ENCODE measurements around the gene HMG20B.

HMG20B gene

DNA sequence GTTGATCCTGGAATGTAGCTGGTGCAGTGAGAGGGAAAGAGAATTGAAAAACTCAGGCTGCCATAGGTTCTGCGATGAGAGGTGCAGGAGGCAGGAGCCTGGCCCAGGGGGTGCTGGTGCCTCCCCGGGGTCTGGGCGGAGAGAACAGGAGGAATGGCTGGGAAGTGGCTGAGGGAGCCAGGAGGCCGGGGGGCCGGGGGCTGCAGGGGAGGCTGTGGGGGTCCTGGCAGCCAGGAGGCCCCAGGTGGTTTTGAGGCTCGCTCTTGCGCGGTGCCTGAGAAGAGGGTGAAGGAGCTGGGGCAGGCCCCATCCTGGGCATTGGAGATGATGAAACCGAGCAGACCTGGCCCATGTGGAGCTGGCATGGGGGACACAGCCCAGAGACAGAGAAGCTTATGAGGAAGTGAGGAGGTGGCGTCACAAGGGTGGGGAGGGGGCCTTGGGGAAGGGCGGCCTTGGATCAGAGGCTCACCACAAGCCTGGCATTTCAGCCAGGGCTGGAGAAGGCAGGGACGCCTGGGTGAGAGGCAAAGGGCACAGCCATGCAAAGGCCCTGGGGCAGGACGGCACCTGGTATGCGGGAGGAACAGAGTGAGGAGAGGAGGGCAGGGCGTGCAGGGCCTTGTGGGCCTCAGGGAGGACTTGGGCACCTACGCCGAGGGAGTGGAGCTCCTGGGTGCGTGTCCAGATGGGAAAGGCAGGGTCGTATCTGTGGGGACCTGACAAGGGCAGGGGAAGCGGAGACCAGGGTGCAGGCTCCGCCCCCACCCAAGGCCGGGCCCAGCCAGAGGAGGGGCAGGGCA lies 35.1 kb upstream of the HMG20B start:
- no peak for DNase-seq

DNA sequence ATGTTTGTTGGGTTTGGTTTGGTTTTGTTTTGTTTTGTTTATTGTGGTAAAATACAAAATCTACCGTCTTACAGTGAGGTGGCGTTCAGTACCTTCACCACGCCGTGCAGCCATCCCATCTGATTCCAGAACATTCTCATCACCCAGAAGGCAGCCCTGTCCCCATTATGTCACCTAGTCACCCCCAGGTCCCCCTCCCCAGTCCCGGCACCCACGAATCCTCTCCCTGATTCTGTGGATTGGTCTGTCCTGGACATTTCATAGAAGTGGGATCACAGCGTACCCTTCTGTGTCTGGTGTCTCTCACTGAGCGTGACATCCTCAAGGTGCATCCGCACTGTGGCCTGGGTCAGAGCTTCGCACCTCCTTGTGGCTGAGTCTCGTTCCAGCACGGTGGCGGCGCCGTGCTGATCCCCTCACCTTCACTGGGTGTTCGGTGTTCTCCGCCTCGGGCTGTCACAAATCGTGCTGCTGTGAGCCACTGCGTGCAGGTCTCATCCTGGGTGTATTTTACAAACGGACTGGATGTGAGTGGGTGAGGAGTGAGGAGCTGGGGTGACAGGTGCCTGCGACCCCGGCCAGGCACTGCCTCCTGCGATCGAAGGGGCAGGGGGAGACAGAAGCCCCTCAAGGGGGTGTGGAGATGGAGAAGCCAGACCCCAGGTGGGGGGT lies 34.4 kb upstream of the HMG20B start:
- no peak for DNase-seq

DNA sequence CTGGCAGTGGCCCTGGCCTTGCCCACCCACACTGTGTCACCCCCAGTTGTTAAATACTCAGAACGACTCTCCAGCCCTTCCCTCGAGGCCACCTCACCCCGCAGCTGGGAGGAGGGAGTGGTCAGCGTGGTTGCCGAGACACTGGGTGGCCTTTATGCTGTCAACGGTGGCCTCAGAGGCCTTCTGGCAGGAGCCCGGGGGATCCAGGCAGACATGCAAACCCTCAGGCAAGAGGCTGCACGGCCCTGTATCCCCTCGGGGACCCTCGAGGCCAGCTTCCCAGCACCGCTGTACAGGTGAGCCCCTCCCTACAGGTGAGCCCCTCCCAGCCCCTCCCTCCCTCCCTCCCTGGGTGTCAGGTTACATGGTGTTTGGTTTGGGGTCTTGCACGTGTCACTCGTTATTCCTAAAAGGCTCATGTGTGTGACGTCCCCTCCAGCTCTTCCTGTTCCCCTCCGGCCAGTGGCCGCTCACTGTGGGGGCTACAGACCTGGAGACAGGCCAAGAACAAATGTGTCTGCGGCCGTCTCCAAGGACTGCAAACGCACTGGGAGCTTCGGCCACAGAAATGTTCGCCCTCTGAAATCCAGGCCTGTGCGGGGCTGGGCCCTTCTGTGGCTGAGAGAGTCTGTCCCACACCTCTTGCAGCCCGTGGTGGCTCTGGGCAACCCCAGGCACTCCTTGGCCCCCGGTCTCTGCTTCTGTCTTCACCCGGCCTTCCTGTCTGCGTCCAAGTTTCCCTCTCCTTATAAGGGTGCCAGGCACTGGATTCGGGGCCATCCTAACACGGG lies 33.6 kb upstream of the HMG20B start, which contains the start of gene TEKTIP1:
Gene TEKTIP1 (plus strand): TSS at position 210 of the 791 bp plus-strand sequence. CDS start 4 bp downstream, at position 214.
- DNase-seq: no peak

DNA sequence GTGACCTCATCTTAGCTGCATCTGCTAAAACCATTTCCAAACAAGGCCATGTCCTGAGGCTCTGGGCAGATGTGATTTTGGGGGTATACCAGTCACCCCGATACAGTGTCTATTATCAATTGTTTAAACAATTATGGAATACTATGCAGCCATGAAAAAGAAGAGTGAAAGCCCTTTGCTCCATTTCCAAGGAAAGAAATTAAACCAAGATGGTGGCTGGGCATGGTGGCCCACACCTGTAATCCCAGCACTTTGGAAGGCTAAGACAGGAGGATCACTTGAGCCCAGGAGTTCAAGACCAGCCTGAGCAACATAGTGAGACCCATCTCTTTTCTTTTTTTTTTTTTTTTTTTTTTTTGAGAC lies 33.0 kb upstream of the HMG20B start:
- no peak for DNase-seq

DNA sequence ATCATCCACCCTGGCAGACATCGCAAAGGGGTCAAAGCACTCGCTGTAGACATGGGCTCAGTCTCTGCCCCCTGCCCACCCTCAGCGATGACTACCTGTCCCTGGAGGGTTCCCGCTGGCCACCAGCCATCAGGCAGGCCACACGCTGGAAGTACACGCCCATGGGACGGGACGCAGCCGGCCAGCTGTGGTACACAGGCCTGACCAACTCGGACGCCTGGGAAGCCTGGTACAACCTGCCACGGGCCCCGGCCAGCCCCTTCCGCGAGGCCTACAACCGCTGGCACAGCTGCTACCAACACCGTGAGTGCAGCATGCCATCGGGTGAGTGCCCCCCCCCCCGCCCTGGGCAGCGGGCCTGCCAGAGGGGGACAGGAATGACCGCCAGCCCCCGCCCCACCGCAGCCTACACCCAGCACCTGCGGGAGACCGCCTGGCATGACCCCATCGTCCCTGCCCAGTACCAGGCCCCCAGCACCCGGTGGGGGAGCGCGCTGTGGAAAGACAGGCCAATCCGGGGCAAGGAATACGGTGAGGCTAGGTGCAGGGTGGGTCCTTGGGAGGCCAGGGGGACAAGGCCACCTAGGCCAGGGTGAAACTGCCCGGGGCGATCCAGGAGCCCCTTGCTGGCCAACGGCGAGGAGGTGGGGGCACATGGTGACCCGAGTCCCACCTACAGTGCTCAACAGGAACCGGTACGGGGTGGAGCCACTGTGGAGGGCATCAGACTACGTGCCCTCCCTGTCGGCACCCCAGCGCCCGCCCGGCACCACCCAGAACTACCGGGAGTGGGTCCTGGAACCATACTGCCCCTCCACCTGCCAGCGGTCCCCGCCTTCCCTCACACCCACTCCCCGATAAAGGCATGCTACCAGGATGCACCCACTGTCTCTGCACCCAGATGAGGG lies 29.3 kb upstream of the HMG20B start:
- no peak for DNase-seq

DNA sequence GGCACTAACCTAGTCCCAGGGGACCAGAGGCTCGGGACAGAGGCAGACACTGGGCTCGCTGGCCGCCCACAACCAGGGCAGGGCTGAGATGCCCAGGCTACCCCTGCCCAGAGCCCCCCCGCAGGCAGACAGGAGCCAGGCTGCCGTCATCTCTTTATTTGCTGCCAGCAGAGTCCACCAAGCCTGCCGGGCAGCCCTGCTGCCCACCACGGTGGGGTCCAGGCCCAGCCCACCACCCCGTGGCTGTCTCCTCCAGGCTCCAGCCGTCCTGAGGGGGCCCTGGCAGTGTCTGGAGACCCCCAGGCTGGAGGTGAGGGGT lies 28.7 kb upstream of the HMG20B start:
- DNase-seq: no peak

DNA sequence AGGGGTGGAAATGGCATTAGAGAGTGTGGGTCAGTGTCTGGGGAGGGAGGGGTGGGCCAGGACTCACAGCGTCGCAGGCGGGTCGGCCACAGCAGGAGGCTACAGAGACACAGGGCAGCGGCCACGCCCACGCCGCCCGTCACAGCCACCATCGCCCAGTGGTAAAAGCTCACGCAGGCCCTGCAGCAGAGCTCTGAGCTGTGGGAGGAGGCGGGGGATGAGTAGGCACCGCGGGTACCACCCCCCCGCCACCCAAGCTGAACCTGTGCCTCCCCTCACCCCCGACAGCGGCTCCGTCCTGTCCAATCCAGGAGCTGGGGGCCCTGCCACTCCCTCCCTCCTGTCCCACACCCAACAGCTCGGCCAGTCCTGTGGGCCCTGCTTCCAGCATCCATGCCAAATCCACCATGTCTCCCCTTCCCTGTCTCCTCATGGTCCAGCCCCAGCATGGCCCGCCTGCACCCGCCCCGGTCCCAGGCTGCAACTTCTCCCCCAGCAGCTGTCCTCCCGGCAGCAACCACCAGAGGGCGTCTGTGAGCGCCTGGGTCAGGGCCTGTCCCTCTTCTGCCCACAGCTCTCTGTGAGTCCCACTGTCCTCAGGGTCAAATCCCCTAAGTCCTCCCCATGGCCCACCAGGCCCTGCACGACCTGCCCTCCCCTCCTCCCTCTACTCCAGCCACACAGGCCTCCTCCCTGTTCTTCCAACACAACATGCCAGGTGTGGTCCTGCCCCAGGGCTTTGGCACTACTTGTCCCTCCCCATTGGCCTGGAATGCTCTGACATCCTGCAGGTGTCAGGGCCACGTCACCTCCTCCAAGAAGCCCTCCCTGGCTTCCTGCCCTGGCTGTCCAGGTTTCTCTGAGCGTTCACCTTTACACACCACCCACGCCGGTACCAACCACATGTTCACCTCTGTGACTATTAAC lies 27.7 kb upstream of the HMG20B start:
- no peak for DNase-seq

DNA sequence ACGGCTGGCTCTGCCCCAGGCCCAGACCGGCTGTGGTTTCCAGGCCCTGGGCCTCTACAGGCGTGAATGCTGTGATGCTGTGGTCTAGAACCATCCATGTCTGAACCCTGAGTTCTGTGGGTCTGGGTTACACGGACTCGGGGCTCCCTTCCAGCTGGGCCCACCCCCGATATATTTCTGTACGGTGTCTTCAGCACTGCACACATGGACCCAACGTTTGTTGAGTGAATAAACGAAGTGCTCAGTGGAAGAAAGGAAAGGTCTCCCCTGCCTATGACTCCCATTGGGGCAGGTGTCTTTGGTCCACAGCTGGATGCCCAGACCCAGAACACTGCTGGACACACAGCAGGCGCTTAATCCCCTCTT lies 27.1 kb upstream of the HMG20B start:
- DNase-seq: no peak

DNA sequence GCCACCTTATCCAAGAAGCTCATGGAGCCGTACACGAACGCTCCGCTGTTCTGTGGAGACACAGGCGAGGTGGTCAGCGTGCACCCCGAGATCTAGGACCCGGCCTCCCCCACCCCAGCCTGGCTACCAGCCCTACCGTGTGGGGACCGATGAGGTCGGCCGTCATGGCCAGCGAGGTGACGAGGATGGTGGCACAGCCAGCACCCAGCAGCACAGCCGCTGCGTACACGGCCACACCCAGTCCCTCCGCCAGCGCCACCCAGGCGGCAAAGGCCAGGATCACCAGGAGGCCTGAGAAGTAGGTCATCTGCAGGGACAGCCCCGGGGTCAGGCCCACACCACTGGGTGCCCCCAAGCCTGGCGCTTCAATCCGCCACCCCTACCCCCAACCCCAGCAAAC lies 26.6 kb upstream of the HMG20B start:
- DNase-seq: no peak

DNA sequence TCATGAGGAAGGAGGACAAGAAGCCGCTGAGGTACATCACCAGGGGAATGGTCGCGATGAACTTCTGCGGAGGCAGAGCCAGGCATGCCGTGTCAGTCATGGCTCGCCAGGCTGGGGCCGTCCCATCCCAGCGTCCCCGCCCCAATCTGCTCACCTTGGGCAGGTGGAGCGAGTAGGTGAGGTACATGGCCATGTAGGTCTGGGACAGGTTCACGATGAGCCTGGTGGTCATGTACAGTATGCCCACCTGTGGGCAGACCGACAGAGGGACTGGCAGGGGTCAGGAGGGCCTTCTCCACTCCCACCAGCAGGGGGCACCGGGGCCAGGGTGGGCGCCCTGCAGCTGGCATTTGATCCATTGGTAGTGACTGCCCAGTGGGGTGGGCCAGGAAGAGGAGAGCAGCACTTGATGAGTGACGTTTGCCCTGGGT lies 25.4 kb upstream of the HMG20B start:
- no peak for DNase-seq

DNA sequence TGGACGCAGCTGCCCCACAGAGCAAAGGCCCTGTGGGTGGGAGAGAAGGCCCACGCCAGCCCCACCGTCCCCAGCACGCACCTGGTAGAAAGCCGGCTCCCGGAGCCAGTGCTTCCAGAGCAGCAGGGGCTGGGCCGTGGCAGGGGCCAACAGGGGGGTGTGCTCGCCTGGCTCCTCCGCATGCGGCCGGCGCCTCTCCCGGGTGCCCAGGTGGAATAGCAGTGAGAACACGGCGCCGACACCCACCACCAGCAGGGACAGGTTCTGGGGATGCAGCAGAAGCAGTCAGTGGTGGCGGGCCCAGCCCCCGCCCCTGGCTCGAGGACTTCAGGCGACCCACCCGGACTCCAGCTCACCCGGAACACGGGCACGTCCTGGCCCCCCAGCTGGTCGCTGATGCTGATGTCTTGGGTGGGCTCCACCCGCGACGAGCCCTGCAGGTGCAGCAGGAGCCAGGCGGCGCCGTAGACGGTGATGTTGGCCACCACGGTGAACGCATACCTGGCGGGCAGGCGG lies 24.9 kb upstream of the HMG20B start:
- DNase-seq: no peak

DNA sequence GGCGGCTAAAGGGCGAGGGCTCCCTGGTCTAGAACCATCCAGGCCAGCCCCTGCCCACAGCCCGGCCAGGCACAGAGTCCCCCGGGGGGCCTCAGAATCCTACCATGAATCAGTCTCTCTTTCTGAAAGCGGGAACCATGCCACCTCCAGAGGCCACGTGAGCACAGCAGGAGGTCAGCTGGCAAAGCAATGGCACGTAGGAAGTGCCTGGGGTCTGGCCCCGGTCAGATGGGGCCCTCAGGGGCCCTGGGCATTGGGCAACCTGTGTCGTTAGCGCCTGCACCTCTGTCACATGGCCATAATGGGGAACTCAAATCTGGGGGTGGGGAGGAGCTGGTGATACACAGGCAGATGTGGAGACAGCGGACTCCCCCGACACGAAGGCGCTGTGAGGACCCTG lies 24.1 kb upstream of the HMG20B start:
- no peak for DNase-seq

DNA sequence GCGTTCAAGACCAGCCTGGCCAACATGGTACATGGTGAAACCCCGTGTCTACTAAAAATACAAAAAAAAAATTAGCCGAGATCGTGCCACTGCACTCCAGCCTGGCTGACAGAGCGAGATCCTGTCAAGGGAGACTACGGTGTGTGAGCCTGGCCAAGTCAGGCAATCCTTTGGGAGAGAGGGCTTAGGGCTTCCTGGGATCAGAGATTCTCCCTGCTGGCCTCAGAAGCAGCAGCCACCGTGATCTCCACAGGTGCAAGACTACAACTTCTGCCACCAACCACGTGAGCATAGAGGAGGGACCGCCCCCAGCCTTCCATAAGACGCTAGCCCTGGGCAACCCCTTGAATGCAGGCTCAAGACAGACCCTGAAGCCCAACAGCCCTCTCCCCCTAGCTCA lies 22.9 kb upstream of the HMG20B start:
- no peak for DNase-seq

DNA sequence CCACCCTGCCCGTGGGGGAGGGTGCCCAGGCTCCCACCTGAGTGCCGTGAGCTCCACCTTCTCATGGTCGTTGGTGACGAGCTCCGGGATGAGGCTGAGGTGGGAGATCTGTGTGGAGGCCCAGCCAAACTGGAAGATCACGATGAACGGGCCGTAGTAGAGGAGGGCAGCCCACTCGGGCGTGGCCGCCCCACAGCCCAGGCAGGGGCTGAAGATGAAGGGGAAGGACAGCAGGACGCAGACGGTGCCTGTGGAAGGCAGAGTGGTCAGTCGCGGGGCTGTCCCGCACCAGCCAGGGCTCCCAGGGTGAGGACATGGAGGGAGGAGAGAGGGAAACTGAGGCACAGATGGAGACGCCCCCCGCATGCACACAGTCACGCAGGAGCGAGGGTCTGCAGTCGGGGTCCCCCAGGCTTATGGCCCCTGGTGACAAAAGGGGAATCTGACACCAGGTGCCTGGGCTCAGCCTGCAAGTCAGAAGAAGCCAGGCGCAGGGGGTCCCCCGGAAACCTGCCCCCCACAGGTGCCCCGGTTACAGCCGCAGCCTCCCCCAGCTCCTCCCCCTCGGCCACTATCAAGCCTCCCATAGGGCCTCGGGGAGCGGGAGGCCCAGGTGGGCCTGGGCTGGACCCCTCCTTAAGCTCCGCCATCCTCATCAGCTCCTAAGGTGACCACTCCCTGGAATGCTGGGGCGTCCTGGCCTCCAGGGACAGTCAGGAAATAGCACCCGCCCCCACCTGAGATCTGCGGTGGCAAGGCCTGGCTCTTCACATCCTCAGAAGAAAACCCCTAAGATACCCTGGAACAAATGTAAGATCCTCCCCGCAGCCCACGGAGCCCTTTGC lies 21.6 kb upstream of the HMG20B start:
- DNase-seq: no peak

DNA sequence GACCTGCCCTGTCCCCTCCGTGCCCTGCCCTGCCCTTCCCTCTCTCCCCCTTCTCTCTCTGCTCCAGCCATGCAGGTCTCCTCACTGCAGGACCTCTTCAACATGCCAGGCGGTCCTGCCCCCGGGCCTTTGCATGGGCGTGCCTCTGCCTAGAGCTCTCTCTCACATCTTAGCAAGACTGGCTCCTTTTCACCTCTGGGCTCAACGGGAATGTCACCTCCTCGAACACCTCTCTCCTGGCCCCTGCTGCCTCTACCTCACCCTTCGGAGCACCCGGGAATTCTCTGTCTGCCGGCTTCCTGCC lies 21.0 kb upstream of the HMG20B start:
- DNase-seq: no peak

DNA sequence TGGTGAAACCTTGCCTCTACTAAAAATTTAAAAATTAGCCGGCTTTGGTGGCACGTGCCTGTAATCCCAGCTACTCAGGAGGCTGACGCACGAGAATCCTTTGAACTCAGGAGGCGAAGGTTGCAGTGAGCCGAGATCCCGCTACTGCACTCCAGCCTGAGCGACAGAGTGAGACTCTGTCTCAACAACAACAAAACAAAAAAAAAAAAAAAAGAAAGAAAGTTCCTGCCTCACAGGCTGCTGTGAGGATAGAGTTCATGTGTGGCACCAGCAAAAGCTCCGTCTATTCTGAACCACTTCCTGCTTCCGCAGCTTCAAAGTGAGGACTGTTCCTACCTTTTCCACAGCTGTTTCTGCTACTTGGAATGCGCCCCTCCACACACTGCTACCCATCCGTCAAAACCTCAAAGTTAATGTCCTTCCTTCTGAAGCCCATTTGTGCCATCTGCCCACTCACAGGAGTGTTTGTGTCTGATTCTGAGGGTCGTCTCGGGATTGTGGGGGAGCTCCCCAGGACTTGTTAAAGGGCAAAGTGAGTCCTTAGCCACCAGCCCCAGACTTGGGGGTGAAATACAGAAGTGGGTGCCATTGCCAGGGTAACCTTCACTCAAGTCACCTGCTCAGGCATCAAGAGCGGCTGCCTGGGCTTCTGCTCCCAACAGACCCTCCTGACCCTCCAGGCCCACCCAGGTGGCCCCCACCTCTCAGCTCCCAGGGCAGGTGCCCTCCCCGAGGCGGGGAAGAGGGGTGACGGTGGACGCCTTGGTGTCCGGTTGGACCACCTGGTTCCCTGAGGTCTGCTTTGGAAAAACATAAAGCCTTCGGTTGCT lies 18.3 kb upstream of the HMG20B start:
- no peak for DNase-seq

DNA sequence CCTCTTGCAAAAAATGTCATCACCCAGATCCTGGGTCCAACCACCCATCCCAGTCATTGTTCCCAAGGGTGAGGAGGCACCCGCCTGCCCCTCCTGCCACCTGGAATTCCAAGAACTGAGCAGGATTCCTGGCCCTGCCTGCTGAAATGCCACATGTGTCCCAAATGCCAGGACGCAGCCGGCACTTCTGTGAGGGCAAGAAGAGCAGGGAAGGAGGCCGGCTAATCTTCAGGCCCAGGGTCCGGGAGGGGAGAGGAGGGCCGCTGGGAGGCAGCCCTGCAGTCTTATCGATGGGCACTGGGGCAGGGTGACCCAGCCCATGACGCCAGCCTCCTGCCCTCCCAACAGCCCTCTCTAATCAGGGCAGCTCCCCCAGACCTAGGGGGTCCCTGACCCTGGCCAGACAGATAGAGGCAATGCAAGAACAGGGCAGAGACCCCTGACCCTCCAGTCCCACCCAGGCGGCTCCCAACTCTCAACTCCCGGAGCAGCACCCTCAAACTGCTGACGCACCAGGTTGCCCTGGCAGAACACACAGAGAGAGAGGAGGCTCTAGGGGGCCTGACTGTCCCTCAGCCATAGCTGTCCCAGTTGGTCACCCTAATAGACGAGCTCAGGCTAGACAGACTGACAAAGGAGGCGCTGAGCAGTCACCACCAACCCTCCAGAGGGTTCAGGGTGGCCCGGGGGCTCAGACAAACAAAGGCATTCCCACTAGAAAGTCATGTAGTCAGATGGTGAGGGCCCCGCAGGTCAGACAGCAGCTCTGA lies 16.9 kb upstream of the HMG20B start:
- no peak for DNase-seq

DNA sequence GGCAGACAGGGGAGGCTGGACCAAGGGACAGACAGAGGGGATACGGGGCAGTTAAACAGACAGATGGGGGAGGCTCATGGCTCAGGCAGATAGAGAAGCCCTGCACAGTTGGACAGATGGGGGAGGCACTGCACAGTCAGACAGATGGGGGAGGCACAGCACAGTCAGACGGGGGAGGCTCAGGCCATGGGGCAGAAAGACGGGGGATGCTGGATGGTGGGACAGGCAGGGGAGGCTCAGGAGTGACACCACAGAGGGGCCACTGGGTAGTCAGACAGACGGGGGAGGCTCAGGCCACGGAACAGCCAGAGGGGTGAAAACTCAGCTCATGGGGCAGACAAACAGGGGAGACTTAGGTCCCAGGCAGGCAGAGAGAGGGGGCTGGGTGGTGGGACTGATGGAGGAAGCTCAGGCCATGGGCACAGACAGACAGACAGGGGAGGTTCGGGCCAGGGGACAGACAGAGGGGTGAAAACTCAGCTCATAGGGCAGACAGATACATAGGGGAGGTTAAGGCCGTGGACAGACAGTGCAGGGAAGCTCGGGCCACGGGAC lies 16.2 kb upstream of the HMG20B start:
- DNase-seq: no peak

DNA sequence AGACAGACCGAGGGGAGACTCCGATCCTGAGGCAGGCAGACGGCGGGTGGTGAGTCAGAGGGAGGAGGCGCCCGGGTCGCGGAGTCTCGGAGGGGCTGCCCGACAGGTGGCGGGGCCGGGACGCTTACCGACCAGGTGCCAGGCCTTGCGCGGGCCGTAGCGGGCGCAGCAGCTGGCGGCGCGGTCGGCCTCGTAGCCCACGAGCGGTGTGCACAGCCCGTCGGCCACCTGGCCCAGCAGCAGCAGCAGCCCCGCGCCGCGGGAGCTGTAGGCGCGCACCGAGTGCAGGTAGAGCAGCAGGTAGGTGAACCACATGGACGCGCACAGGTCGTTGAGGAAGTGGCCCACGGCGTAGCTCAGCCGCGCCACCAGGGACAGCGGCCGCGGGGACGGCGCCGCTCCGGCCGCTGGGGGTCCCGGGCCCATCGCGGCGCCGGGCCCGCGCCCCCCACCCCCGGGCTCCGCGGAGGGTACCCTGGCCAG lies 15.7 kb upstream of the HMG20B start:
- DNase-seq: no peak
